HEK293 (cell line): ENCODE measurements around the gene BTD.

Experiments
- CTCF ChIP-seq: fragments of 450-650 bp; formaldehyde crosslinking; IDR thresholded peaks from 2 replicates; pipeline ENCODE4 v1.5.1; 2016; ENCODE audit warnings: missing biosample characterization, missing genetic modification characterization
- ZNF121 ChIP-seq: fragments of 450-650 bp; formaldehyde crosslinking; IDR thresholded peaks from 2 replicates; pipeline ENCODE4 v1.5.1; 2016; ENCODE audit warnings: missing biosample characterization, missing genetic modification characterization
- ZNF302 ChIP-seq: fragments of 450-650 bp; formaldehyde crosslinking; IDR thresholded peaks from 2 replicates; pipeline ENCODE4 v1.5.1; 2016; ENCODE audit warnings: missing biosample characterization, missing genetic modification characterization, low read depth
- ZNF398 ChIP-seq: fragments of 450-650 bp; formaldehyde crosslinking; IDR thresholded peaks from 2 replicates; pipeline ENCODE4 v1.5.1; 2017; ENCODE audit warnings: missing biosample characterization, missing genetic modification characterization

- TF ChIP-seq ZNF398 (tag by site-specific recombination) (no peak), ZNF121 (no peak), CTCF (tag by site-specific recombination) (no peak), ZNF302 (no peak)
Observed at GRCh38 chr3:15581471-15582394, 19.8 kb upstream of the BTD start.
